Prostate gland (tissue), 2 donors: ENCODE results near the gene STRADB. TPM values are rescaled to one million over a fixed set of nuclear protein-coding genes. Genes with fewer than 3 reads are reported as not detected.

Source experiments
- DNase-seq: peaks from one replicate; pipeline ENCODE4 v3.0.0-alpha.2; 2019; ENCODE audit warnings: low spot score
- H3K27ac ChIP-seq, 2 donors: fragments of 200-600 bp; sonication (generic); 2 replicates each; pipeline ENCODE4 v1.5.1; 2017 to 2019
- H3K27me3 ChIP-seq: fragments of 200-600 bp; sonication (generic); replicated peaks from 2 replicates; pipeline ENCODE4 v1.5.1; 2019; ENCODE audit not compliant: insufficient read depth
- H3K36me3 ChIP-seq, 2 donors: fragments of 200-600 bp; sonication (generic); 1 replicate in 1 of 2; 2 replicates in 1 of 2; pipeline versions ENCODE4 v1.5.1 to v1.8.1; 2017 to 2019
- H3K4me1 ChIP-seq: fragments of 200-600 bp; sonication (generic); replicated peaks from 2 replicates; pipeline ENCODE4 v1.5.1; 2019
- H3K4me3 ChIP-seq, 2 donors: fragments of 200-600 bp; sonication (generic); 2 replicates each; pipeline ENCODE4 v1.5.1; 2017 to 2019
- H3K9me3 ChIP-seq: fragments of 200-600 bp; sonication (generic); 2 replicates; pipeline ENCODE4 v1.5.1; 2017
- CTCF ChIP-seq, 4 experiments: fragments of 200-600 bp in 2 of 4; fragments of 450-650 bp in 2 of 4; sonication (generic) in 2 of 4; IDR thresholded peaks; 1 replicate in 3 of 4; 2 replicates in 1 of 4; pipeline ENCODE4 v1.5.1; 2016 to 2019; ENCODE audit warnings: antibody characterized with exemption in 4 of 4, mild to moderate bottlenecking in 2 of 4, moderate library complexity in 2 of 4
- POLR2A ChIP-seq: fragments of 450-650 bp; IDR thresholded peaks from one replicate; pipeline ENCODE4 v1.6.1; 2016; ENCODE audit warnings: antibody characterized with exemption, mild to moderate bottlenecking
- POLR2AphosphoS5 ChIP-seq: sonication (generic); formaldehyde crosslinking; IDR thresholded peaks from one replicate; pipeline ENCODE4 v1.6.1; 2017; ENCODE audit warnings: antibody characterized with exemption
- WGBS: methylation state at CpG from one replicate; pipeline ENCODE4 v1.1.5; 2018; 5-methylcytosine and 5-hydroxymethylcytosine counted together
- intact Hi-C: fragments of 100-400 bp; cut with DNase I; formaldehyde crosslinking; loops from one replicate; pipeline ENCODE4 v1.14.2; 2022
- total RNA-seq, 2 donors: library from RNA; depleted of rRNA; stranded (reverse); fragments of >200 nt; gene quantifications; one replicate each; pipeline ENCODE4 v1.1.0, GENCODE V29; 2016

The STRADB gene
- total RNA-seq, 2 donors from 2014 or later = 20.4 to 29.8 TPM

- H3K4me1 ChIP-seq = no peaks in the 10 kb centered on the region
- no peak for DNase-seq
- no peaks in the 10 kb centered on the region for H3K9me3 ChIP-seq
- no peaks in the 10 kb centered on the region for H3K36me3 ChIP-seq
- H3K4me3 ChIP-seq = no peak overlapping the region
- intact Hi-C loops = no loop called here
- no peak for TF ChIP-seq CTCF (IDR thresholded peaks at IDR 0.05)
- no peak for TF ChIP-seq POLR2A
- TF ChIP-seq POLR2AphosphoS5 = no peak
- H3K27me3 ChIP-seq = no peaks in the 10 kb centered on the region
- no peak overlapping the region for H3K27ac ChIP-seq
Measured at GRCh38 chr2:201458381-201458780, 6.8 kb downstream of the STRADB start.

GRCh38 chr2:201460532-201460931 lies 9.0 kb downstream of the STRADB start:
- no peaks in the 10 kb centered on the region for H3K27me3 ChIP-seq
- 97% methylated on average over 1 of the region's 1 CpG for whole genome bisulfite sequencing
- TF ChIP-seq POLR2AphosphoS5 = no peak
- no peak for TF ChIP-seq CTCF (IDR thresholded peaks at IDR 0.05)
- no peak for TF ChIP-seq POLR2A
- intact Hi-C loops = no loop called here
- no peak for DNase-seq
- H3K9me3 ChIP-seq = no peaks in the 10 kb centered on the region
- no peak overlapping the region for H3K4me3 ChIP-seq
- H3K36me3 ChIP-seq = no peaks in the 10 kb centered on the region
- H3K4me1 ChIP-seq = peaks cover 6% of the 10 kb centered on the region
- no peak overlapping the region for H3K27ac ChIP-seq

- Histone ChIP-seq H3K4me3 (no peak overlapping the region), H3K27ac (peak overlapping the region; percentile 83 to 88), H3K4me1 (peaks cover 12% of the 10 kb centered on the region), H3K27me3 (no peaks in the 10 kb centered on the region), H3K36me3 (no peaks in the 10 kb centered on the region), H3K9me3 (no peaks in the 10 kb centered on the region)
- no peak for TF ChIP-seq POLR2AphosphoS5
- no peak for TF ChIP-seq POLR2A
- no peak for TF ChIP-seq CTCF (IDR thresholded peaks at IDR 0.05)
- DNase-seq = no peak
- intact Hi-C loops = no loop called here
- 100% methylated on average over 1 of the region's 1 CpG for WGBS
Measured at GRCh38 chr2:201464547-201464946, 13.0 kb downstream of the STRADB start.

- Histone ChIP-seq H3K9me3 (no peaks in the 10 kb centered on the region), H3K4me3 (no peak overlapping the region), H3K4me1 (peaks cover 12% of the 10 kb centered on the region), H3K36me3 (no peaks in the 10 kb centered on the region), H3K27me3 (no peaks in the 10 kb centered on the region), H3K27ac (peak overlapping the region; percentile 83 to 88)
- DNase-seq = no peak
- intact Hi-C loops = loop anchor here (5.0 kb wide), 1 partner anchor 53 kb away; no protein-coding TSS in a partner anchor
- 50% methylated on average over 2 of the region's 2 CpGs for WGBS
- TF ChIP-seq POLR2A (no peak), CTCF (IDR thresholded peaks at IDR 0.05) (no peak), POLR2AphosphoS5 (no peak)
Measured at GRCh38 chr2:201465524-201465971, 14.0 kb downstream of the STRADB start.

- no peaks in the 10 kb centered on the region for H3K36me3 ChIP-seq
- intact Hi-C loops = loop anchor here (5.0 kb wide), 1 partner anchor 54 kb away; no protein-coding TSS in a partner anchor
- H3K27ac ChIP-seq = peak overlapping the region; percentile 83 to 88
- H3K4me3 ChIP-seq = no peak overlapping the region
- TF ChIP-seq CTCF (IDR thresholded peaks at IDR 0.05) (peak in 1 of 4 experiments; percentile 6), POLR2A (no peak), POLR2AphosphoS5 (peak; percentile 95)
- WGBS = 17% methylated on average over 3 of the region's 3 CpGs
- H3K4me1 ChIP-seq = peaks cover 12% of the 10 kb centered on the region
- peak; percentile 66 for DNase-seq
- H3K9me3 ChIP-seq = no peaks in the 10 kb centered on the region
- no peaks in the 10 kb centered on the region for H3K27me3 ChIP-seq
Measured at GRCh38 chr2:201466050-201466675, 14.6 kb downstream of the STRADB start.
